ENCODE measurements around the gene CYB561.

The CYB561 gene

DNA sequence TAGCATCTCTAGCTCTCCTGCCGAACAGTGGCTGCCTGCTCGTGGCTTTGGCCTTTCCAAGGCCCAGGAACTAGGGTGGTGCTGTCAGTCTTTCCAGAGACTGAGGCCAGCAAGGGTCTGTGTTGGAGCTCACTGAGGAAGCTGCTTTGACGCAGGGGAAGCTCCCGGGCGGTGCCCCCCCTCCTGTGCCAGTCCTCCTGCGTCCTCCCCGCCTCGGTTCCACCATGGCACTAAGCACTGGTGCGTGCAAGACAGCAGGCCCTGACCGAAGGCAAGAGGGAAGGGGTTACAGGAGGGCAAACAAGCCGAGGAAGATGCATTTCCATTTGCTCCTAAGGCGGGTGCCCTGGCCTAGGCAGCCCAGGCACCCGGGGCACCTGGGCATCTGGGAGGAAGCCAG, 4.5 kb downstream of the CYB561 start:
- H3K9me2 ChIP-seq (replicated peaks; ENCODE audit: low read depth, low read length) = no peaks in the 10 kb centered on the region
- H2AFZ ChIP-seq (ENCODE audit: low read length) = no peak overlapping the region
- no peaks in the 10 kb centered on the region for H3K9me3 ChIP-seq (ENCODE audit: insufficient read depth, low read depth, low read length)
- H3F3A ChIP-seq (ENCODE audit: low read depth) = no peaks in the 10 kb centered on the region
- no peak overlapping the region for H3K9ac ChIP-seq (ENCODE audit: low read depth, low read length, poor library complexity, severe bottlenecking)
- H4K20me1 ChIP-seq (ENCODE audit: insufficient read depth, low read length, poor library complexity, severe bottlenecking) = no peaks in the 10 kb centered on the region
- H3K36me3 ChIP-seq (ENCODE audit: insufficient read depth, low read length) = no peaks in the 10 kb centered on the region
- peaks cover 12% of the 10 kb centered on the region for H3K4me1 ChIP-seq (ENCODE audit: insufficient read depth, low read length, poor library complexity, severe bottlenecking)
- no peak for TF ChIP-seq EZH2phosphoT487 (IDR thresholded peaks at IDR 0.05; ENCODE audit: borderline replicate concordance)
- TF ChIP-seq, protein P1, sequence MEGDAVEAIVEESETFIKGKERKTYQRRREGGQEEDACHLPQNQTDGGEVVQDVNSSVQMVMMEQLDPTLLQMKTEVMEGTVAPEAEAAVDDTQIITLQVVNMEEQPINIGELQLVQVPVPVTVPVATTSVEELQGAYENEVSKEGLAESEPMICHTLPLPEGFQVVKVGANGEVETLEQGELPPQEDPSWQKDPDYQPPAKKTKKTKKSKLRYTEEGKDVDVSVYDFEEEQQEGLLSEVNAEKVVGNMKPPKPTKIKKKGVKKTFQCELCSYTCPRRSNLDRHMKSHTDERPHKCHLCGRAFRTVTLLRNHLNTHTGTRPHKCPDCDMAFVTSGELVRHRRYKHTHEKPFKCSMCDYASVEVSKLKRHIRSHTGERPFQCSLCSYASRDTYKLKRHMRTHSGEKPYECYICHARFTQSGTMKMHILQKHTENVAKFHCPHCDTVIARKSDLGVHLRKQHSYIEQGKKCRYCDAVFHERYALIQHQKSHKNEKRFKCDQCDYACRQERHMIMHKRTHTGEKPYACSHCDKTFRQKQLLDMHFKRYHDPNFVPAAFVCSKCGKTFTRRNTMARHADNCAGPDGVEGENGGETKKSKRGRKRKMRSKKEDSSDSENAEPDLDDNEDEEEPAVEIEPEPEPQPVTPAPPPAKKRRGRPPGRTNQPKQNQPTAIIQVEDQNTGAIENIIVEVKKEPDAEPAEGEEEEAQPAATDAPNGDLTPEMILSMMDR (conservative IDR thresholded peaks at IDR 0.05; ENCODE audit: low read length) = no peak
- no peaks in the 10 kb centered on the region for H3K27me3 ChIP-seq (ENCODE audit: insufficient read depth, low read length, poor library complexity, severe bottlenecking)
- H3K4me3 ChIP-seq (ENCODE audit: low read length, poor library complexity, severe bottlenecking) = no peak overlapping the region
- no peak overlapping the region for H3K4me2 ChIP-seq (ENCODE audit: low read depth, low read length, poor library complexity, severe bottlenecking)
- H3K79me2 ChIP-seq (ENCODE audit: insufficient read depth, low read length) = no peaks in the 10 kb centered on the region

DNA sequence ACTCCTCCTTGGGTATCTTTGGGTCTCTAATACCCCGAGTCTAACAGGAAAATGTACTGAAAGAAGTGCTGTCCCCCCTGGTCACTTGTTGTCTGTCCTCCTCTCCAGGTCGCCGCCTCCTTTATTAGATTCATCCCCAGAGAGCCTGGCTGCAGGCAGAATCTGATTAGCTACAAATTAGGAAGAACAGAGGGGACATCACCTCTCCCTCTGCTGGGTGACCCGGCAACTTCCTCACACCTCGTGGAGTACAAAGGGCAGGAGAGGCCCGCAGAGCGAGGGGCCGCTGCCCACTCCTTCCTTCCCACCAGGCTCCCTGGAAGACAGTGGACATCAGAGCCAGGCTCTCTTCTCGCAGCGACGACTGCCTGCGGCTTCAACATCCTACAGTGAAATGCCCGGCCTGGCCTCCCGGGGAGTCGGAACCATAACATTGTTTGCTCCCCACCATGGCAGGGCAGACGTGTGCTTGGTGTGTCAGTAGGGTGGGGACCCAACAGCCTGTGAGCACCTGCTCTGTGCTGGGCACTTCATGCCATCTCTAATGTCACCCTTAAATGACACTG, 5.3 kb downstream of the CYB561 start:
- Histone ChIP-seq H3F3A (ENCODE audit: low read depth) (no peaks in the 10 kb centered on the region), H3K9ac (ENCODE audit: low read depth, low read length, poor library complexity, severe bottlenecking) (no peak overlapping the region)

DNA sequence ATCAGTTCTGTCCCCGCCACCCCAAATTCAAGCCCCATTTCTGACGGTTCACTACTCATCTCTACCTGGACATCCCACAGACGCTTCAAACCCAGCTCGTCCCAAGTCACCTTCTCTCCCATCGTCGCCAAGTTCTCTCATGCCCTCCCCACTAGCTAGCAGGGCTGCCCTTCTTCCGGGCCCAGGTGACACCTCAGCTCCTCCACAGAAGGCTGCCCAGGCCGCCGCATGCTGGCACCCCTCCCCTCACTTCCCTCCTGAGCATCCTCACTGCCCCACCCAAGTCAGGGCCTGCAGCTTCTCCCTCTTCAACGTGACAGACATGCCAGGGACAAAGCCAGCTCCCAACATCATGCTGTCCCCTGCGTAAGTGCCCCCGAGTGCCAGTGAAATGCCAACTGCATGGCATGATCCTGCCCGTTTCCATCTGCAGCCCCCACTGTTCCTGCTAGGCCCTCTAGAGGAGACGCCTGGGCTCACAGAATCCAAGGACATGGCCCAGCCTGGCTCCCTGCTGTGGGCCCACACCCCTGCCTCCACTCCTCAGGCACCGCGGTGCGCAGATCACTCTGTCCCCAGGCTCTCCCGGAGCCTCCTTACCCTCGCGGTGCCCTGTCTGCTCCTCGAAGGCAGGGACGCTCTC, 5.9 kb downstream of the CYB561 start:
- Histone ChIP-seq H3K9ac (ENCODE audit: low read depth, low read length, poor library complexity, severe bottlenecking) (no peak overlapping the region), H3K79me2 (ENCODE audit: insufficient read depth, low read length) (no peaks in the 10 kb centered on the region), H2AFZ (ENCODE audit: low read length) (no peak overlapping the region), H3F3A (ENCODE audit: low read depth) (no peaks in the 10 kb centered on the region), H3K9me2 (replicated peaks; ENCODE audit: low read depth, low read length) (no peaks in the 10 kb centered on the region), H4K20me1 (ENCODE audit: insufficient read depth, low read length, poor library complexity, severe bottlenecking) (no peaks in the 10 kb centered on the region), H3K36me3 (ENCODE audit: insufficient read depth, low read length) (no peaks in the 10 kb centered on the region), H3K4me1 (ENCODE audit: insufficient read depth, low read length, poor library complexity, severe bottlenecking) (peaks cover 25% of the 10 kb centered on the region), H3K9me3 (ENCODE audit: insufficient read depth, low read depth, low read length) (no peaks in the 10 kb centered on the region), H3K4me3 (ENCODE audit: low read length, poor library complexity, severe bottlenecking) (no peak overlapping the region), H3K27me3 (ENCODE audit: insufficient read depth, low read length, poor library complexity, severe bottlenecking) (no peaks in the 10 kb centered on the region), H3K4me2 (ENCODE audit: low read depth, low read length, poor library complexity, severe bottlenecking) (no peak overlapping the region)
- TF ChIP-seq EZH2phosphoT487 (IDR thresholded peaks at IDR 0.05; ENCODE audit: borderline replicate concordance) = no peak
- TF ChIP-seq, protein P1 (conservative IDR thresholded peaks at IDR 0.05; ENCODE audit: low read length) = no peak

More for the DNA sequence above, 5.3 kb downstream of the CYB561 start:
- Histone ChIP-seq H3K9me3 (ENCODE audit: insufficient read depth, low read depth, low read length) (no peaks in the 10 kb centered on the region), H3K4me2 (ENCODE audit: low read depth, low read length, poor library complexity, severe bottlenecking) (no peak overlapping the region), H3K79me2 (ENCODE audit: insufficient read depth, low read length) (no peaks in the 10 kb centered on the region), H3K4me1 (ENCODE audit: insufficient read depth, low read length, poor library complexity, severe bottlenecking) (peaks cover 19% of the 10 kb centered on the region), H3K9me2 (replicated peaks; ENCODE audit: low read depth, low read length) (no peaks in the 10 kb centered on the region), H3K27me3 (ENCODE audit: insufficient read depth, low read length, poor library complexity, severe bottlenecking) (no peaks in the 10 kb centered on the region), H2AFZ (ENCODE audit: low read length) (no peak overlapping the region), H3K36me3 (ENCODE audit: insufficient read depth, low read length) (no peaks in the 10 kb centered on the region), H4K20me1 (ENCODE audit: insufficient read depth, low read length, poor library complexity, severe bottlenecking) (no peaks in the 10 kb centered on the region), H3K4me3 (ENCODE audit: low read length, poor library complexity, severe bottlenecking) (no peak overlapping the region)
- TF ChIP-seq EZH2phosphoT487 (IDR thresholded peaks at IDR 0.05; ENCODE audit: borderline replicate concordance) = no peak
- TF ChIP-seq, protein P1 (conservative IDR thresholded peaks at IDR 0.05; ENCODE audit: low read length) = no peak

Data from Loucy (cell line).